Trophoblast cell (in vitro differentiated cells and primary cell): ENCODE results near the gene SLC44A2.

ENCODE experiments used
- DNase-seq, 2 donors: peaks; one replicate each; pipeline ENCODE4 v3.0.0-alpha.2; 2016
- H2AFZ ChIP-seq: 2 replicates; pipeline ENCODE4 v1.6.1; 2013; ENCODE audit warnings: low read length, moderate library complexity, mild to moderate bottlenecking; ENCODE audit not compliant: insufficient read depth, poor library complexity
- H2AK5ac ChIP-seq: 2 replicates; pipeline ENCODE4 v1.6.1; 2013; ENCODE audit warnings: mild to moderate bottlenecking, low read length
- H2BK120ac ChIP-seq: 2 replicates; pipeline ENCODE4 v1.6.1; 2013; ENCODE audit warnings: low read length, mild to moderate bottlenecking, moderate library complexity; ENCODE audit not compliant: insufficient read depth, poor library complexity
- H2BK12ac ChIP-seq: 2 replicates; pipeline ENCODE4 v1.6.1; 2013; ENCODE audit warnings: mild to moderate bottlenecking, low read length, moderate library complexity
- H2BK5ac ChIP-seq: 2 replicates; pipeline ENCODE4 v1.6.1; 2013; ENCODE audit warnings: low read length, low read depth, moderate library complexity, mild to moderate bottlenecking; ENCODE audit not compliant: poor library complexity
- H3K14ac ChIP-seq: 2 replicates; pipeline ENCODE4 v1.6.1; 2013; ENCODE audit warnings: mild to moderate bottlenecking, low read length
- H3K18ac ChIP-seq: 2 replicates; pipeline ENCODE4 v1.6.1; 2013; ENCODE audit warnings: mild to moderate bottlenecking, low read length
- H3K23ac ChIP-seq: 2 replicates; pipeline ENCODE4 v1.6.1; 2013; ENCODE audit warnings: low read length
- H3K27ac ChIP-seq: 2 replicates; pipeline ENCODE4 v1.5.1; 2013; ENCODE audit warnings: low read depth, mild to moderate bottlenecking, inconsistent platforms, low read length, moderate library complexity
- H3K27me3 ChIP-seq: 2 replicates; pipeline ENCODE4 v1.6.1; 2013; ENCODE audit warnings: inconsistent platforms, mild to moderate bottlenecking, low read length, moderate library complexity; ENCODE audit not compliant: insufficient read depth
- H3K36me3 ChIP-seq, 2 experiments: 1 replicate in 1 of 2; 2 replicates in 1 of 2; pipeline ENCODE4 v1.6.1; 2013; ENCODE audit warnings: low read length in 2 of 2, mild to moderate bottlenecking in 2 of 2, moderate library complexity in 1 of 2; ENCODE audit not compliant: insufficient read depth in 2 of 2, control insufficient read depth in 1 of 2
- H3K4ac ChIP-seq: 2 replicates; pipeline ENCODE4 v1.6.1; 2013; ENCODE audit warnings: low read depth, mild to moderate bottlenecking, low read length, moderate library complexity
- H3K4me1 ChIP-seq, 2 experiments: 1 replicate in 1 of 2; 2 replicates in 1 of 2; pipeline ENCODE4 v1.6.1; 2013; ENCODE audit warnings: low read length in 2 of 2, mild to moderate bottlenecking in 2 of 2, moderate library complexity in 1 of 2; ENCODE audit not compliant: insufficient read depth in 2 of 2, control insufficient read depth in 1 of 2
- H3K4me2 ChIP-seq: 2 replicates; pipeline ENCODE4 v1.6.1; 2013; ENCODE audit warnings: inconsistent platforms, mild to moderate bottlenecking, low read length, moderate library complexity
- H3K4me3 ChIP-seq: 2 replicates; pipeline ENCODE4 v1.5.1; 2013; ENCODE audit warnings: mild to moderate bottlenecking, low read depth, low read length, inconsistent platforms
- H3K79me1 ChIP-seq: one replicate; pipeline ENCODE4 v1.6.1; 2013; ENCODE audit warnings: low read length
- H3K79me2 ChIP-seq: 2 replicates; pipeline ENCODE4 v1.6.1; 2013; ENCODE audit warnings: low read length, mild to moderate bottlenecking; ENCODE audit not compliant: control insufficient read depth, insufficient read depth, poor library complexity
- H3K9ac ChIP-seq: 2 replicates; pipeline ENCODE4 v1.6.1; 2013; ENCODE audit warnings: mild to moderate bottlenecking, low read length
- H3K9me3 ChIP-seq: 2 replicates; pipeline ENCODE4 v1.6.1; 2013; ENCODE audit warnings: low read depth, mild to moderate bottlenecking, control low read depth, inconsistent platforms, low read length; ENCODE audit not compliant: insufficient read depth
- H4K12ac ChIP-seq: 2 replicates; pipeline ENCODE4 v1.6.1; 2013; ENCODE audit warnings: low read depth, mild to moderate bottlenecking, low read length, moderate library complexity
- H4K8ac ChIP-seq: 2 replicates; pipeline ENCODE4 v1.6.1; 2013; ENCODE audit warnings: low read depth, mild to moderate bottlenecking, low read length, moderate library complexity
- H4K91ac ChIP-seq: one replicate; pipeline ENCODE4 v1.6.1; 2013; ENCODE audit warnings: low read depth, mild to moderate bottlenecking, low read length, moderate library complexity
- WGBS: extraction: QIAGEN DNeasy Blood & Tissue Kit; methylation state at CpG from one replicate; pipeline ENCODE4 v1.1.7; 2013; ENCODE audit warnings: missing lambda C conversion rate; ENCODE audit not compliant: insufficient read length, insufficient coverage; ENCODE audit errors: extremely low coverage; 5-methylcytosine and 5-hydroxymethylcytosine counted together

SLC44A2 gene

GRCh38 chr19:10653482-10653731 is 28.1 kb downstream of the SLC44A2 start:
- no peak overlapping the region for H2BK12ac ChIP-seq
- peak overlapping the region; percentile 85 for H3K27ac ChIP-seq
- no peak for DNase-seq
- H3K23ac ChIP-seq, result no peak overlapping the region
- peaks cover 7 to 10% of the 10 kb centered on the region in 2 experiments for H3K4me1 ChIP-seq
- peak overlapping the region; percentile 98 for H3K9ac ChIP-seq
- H3K4me3 ChIP-seq, result peak overlapping the region; percentile 91
- no peaks in the 10 kb centered on the region for H3K9me3 ChIP-seq
- H2BK120ac ChIP-seq, result peak overlapping the region; percentile 87
- peak overlapping the region; percentile 94 for H3K18ac ChIP-seq
- peaks cover 5 to 9% of the 10 kb centered on the region in 2 experiments for H3K36me3 ChIP-seq
- peak overlapping the region; percentile 93 for H3K4ac ChIP-seq
- peak overlapping the region; percentile 81 for H2AK5ac ChIP-seq
- H3K27me3 ChIP-seq, result no peaks in the 10 kb centered on the region
- H4K8ac ChIP-seq, result peak overlapping the region; percentile 97
- peaks cover 16% of the 10 kb centered on the region for H3K79me1 ChIP-seq
- H3K4me2 ChIP-seq, result peak overlapping the region; percentile 98
- peaks cover 39% of the 10 kb centered on the region for H3K79me2 ChIP-seq
- H3K14ac ChIP-seq, result peak overlapping the region; percentile 96
- H2BK5ac ChIP-seq, result peak overlapping the region; percentile 90
- peak overlapping the region; percentile 97 for H4K91ac ChIP-seq
- H2AFZ ChIP-seq, result peak overlapping the region; percentile 91
- no CpG with 5 or more reads among the region's 18 CpGs for WGBS
- peak overlapping the region; percentile 93 for H4K12ac ChIP-seq

GRCh38 chr19:10653732-10654609 is 28.6 kb downstream of the SLC44A2 start, which contains the start of gene ILF3:
TSS of gene ILF3 (plus strand) at chr19:10654346. CDS start at chr19:10670606, 16,260 bp downstream.
- H3K79me2 ChIP-seq, result peaks cover 43% of the 10 kb centered on the region
- H2BK5ac ChIP-seq, result peak within 1 kb of the TSS; percentile 93
- peak within 1 kb of the TSS; percentile 95 for H2BK120ac ChIP-seq
- DNase-seq, result peak; percentile 100
- peak within 1 kb of the TSS; percentile 98 for H3K4ac ChIP-seq
- peak within 1 kb of the TSS; percentile 98 for H4K91ac ChIP-seq
- H3K9ac ChIP-seq, result peak within 1 kb of the TSS; percentile 99
- peaks cover 5 to 9% of the 10 kb centered on the region in 2 experiments for H3K36me3 ChIP-seq
- H2BK12ac ChIP-seq, result no peak within 1 kb of the TSS
- H3K79me1 ChIP-seq, result peaks cover 16% of the 10 kb centered on the region
- H2AK5ac ChIP-seq, result peak within 1 kb of the TSS; percentile 92
- peak within 1 kb of the TSS; percentile 96 for H3K14ac ChIP-seq
- peak within 1 kb of the TSS; percentile 95 for H3K18ac ChIP-seq
- H2AFZ ChIP-seq, result peak within 1 kb of the TSS; percentile 91
- peak within 1 kb of the TSS; percentile 93 for H4K12ac ChIP-seq
- H3K23ac ChIP-seq, result no peak within 1 kb of the TSS
- peak within 1 kb of the TSS; percentile 97 for H4K8ac ChIP-seq
- no CpG with 5 or more reads among the region's 91 CpGs for WGBS
- peaks cover 7 to 10% of the 10 kb centered on the region in 2 experiments for H3K4me1 ChIP-seq
- no peaks in the 10 kb centered on the region for H3K9me3 ChIP-seq
- H3K4me2 ChIP-seq, result peak within 1 kb of the TSS; percentile 98
- peak within 1 kb of the TSS; percentile 97 for H3K4me3 ChIP-seq
- peak within 1 kb of the TSS; percentile 90 for H3K27ac ChIP-seq
- no peaks in the 10 kb centered on the region for H3K27me3 ChIP-seq

GRCh38 chr19:10654610-10655456 is 29.5 kb downstream of the SLC44A2 start:
- Histone ChIP-seq H3K27ac (peak overlapping the region; percentile 90), H3K9me3 (no peaks in the 10 kb centered on the region), H2AK5ac (peak overlapping the region; percentile 92), H3K18ac (peak overlapping the region; percentile 95), H2BK12ac (no peak overlapping the region), H4K8ac (peak overlapping the region; percentile 97), H3K4me1 (peaks cover 6 to 8% of the 10 kb centered on the region in 2 experiments), H2AFZ (peak overlapping the region; percentile 85), H3K27me3 (no peaks in the 10 kb centered on the region), H2BK120ac (peak overlapping the region; percentile 95), H3K4ac (peak overlapping the region; percentile 98), H3K9ac (peak overlapping the region; percentile 99), H3K79me2 (peaks cover 48% of the 10 kb centered on the region), H3K4me3 (peak overlapping the region; percentile 97), H3K36me3 (peaks cover 5 to 9% of the 10 kb centered on the region in 2 experiments), H3K23ac (no peak overlapping the region), H2BK5ac (peak overlapping the region; percentile 93), H4K12ac (peak overlapping the region; percentile 76), H3K14ac (peak overlapping the region; percentile 95), H3K4me2 (peak overlapping the region; percentile 80), H4K91ac (peak overlapping the region; percentile 98), H3K79me1 (peaks cover 16% of the 10 kb centered on the region)
- WGBS, result no CpG with 5 or more reads among the region's 73 CpGs
- DNase-seq, result peak in 1 of 2 donors; percentile 58
